ENCODE measurements around the gene JAK2. TPM values are rescaled to one million over a fixed set of nuclear protein-coding genes. Genes with fewer than 3 reads are reported as not detected.

Gene JAK2
- total RNA-seq, 1 experiment from 2014 or later, result 1.4 TPM

DNA sequence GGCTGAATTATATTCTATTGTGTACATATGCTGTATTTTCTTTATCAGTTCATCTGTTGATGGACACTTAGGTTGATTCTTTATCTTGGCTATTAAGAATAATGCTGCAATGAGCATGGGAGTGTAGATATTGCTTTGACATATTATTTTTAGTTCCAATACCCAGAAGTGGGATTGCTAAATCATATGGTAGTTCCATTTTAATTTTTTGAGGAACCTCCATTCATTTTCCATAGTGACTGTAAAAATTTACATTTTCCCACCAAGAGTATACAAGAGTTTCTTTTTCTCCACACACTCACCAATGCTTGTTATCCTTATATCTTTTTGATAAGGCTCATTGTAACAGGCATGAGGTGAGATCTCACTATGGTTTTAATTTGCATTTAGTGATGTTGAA lies 19.4 kb downstream of the JAK2 start:
- H3K27me3 Mint-ChIP-seq (ENCODE audit: insufficient read depth, unreplicated experiment), result peaks cover 2% of the 10 kb centered on the region
- TF ChIP-seq, protein P1, sequence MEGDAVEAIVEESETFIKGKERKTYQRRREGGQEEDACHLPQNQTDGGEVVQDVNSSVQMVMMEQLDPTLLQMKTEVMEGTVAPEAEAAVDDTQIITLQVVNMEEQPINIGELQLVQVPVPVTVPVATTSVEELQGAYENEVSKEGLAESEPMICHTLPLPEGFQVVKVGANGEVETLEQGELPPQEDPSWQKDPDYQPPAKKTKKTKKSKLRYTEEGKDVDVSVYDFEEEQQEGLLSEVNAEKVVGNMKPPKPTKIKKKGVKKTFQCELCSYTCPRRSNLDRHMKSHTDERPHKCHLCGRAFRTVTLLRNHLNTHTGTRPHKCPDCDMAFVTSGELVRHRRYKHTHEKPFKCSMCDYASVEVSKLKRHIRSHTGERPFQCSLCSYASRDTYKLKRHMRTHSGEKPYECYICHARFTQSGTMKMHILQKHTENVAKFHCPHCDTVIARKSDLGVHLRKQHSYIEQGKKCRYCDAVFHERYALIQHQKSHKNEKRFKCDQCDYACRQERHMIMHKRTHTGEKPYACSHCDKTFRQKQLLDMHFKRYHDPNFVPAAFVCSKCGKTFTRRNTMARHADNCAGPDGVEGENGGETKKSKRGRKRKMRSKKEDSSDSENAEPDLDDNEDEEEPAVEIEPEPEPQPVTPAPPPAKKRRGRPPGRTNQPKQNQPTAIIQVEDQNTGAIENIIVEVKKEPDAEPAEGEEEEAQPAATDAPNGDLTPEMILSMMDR (IDR thresholded peaks at IDR 0.05; ENCODE audit: insufficient read depth in 1 of 2, low read depth in 1 of 2, low read length in 1 of 2, severe bottlenecking in 1 of 2, unreplicated experiment in 1 of 2), result no peak
- H3K36me3 Mint-ChIP-seq (ENCODE audit: insufficient read depth, unreplicated experiment), result no peaks in the 10 kb centered on the region
- no peaks in the 10 kb centered on the region for H3K9me3 Mint-ChIP-seq (ENCODE audit: unreplicated experiment)
- Histone ChIP-seq H3K36me3 (ENCODE audit: control insufficient read depth, insufficient read depth, low read length) (no peaks in the 10 kb centered on the region), H3K27me3 (replicated peaks; ENCODE audit: control insufficient read depth, insufficient read depth, low read length) (no peaks in the 10 kb centered on the region), H3K4me1 (no peaks in the 10 kb centered on the region), H3K9me3 (no peaks in the 10 kb centered on the region), H3K4me3 (ENCODE audit: low read depth, low read length) (no peak overlapping the region)
- no peaks in the 10 kb centered on the region for H3K4me1 Mint-ChIP-seq (ENCODE audit: low read depth, unreplicated experiment)
- H3K4me3 Mint-ChIP-seq (ENCODE audit: unreplicated experiment), result no peak overlapping the region
- no peak overlapping the region for H3K27ac Mint-ChIP-seq (ENCODE audit: unreplicated experiment)
- no peak for DNase-seq
- CTCF ChIA-PET, result no interaction called here
- POLR2A ChIA-PET, result no interaction called here
- BruUV-seq (replicated peaks), result no TSS peak
- intact Hi-C loops (cut with micrococcal nuclease; ENCODE audit: unreplicated experiment), result no loop called here

DNA sequence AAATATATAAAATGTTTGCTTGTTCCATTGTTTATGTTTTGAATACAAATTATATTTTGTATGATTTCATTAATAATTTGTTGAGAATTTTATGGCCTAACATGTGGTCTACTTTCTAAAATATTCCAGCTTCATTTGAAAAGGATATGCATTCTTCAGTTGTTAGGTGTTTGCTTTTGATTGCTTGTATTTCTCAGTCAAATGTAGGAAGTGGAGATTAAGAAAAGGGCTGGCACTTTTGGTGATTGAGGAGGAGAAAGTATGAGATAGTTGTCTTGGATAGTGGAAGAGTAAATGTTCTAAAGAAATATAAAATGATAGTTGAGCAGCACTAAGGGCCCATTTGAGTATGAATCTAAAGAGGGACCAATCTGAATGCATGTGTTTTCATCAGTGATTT lies 23.1 kb downstream of the JAK2 start:
- no peaks in the 10 kb centered on the region for H3K36me3 ChIP-seq (ENCODE audit: control insufficient read depth, insufficient read depth, low read length)
- peaks cover 5% of the 10 kb centered on the region for H3K27me3 Mint-ChIP-seq (ENCODE audit: insufficient read depth, unreplicated experiment)
- H3K27me3 ChIP-seq (replicated peaks; ENCODE audit: control insufficient read depth, insufficient read depth, low read length), result no peaks in the 10 kb centered on the region
- H3K4me1 ChIP-seq, result no peaks in the 10 kb centered on the region
- ChIA-PET CTCF (no interaction called here), POLR2A (no interaction called here)
- no peaks in the 10 kb centered on the region for H3K36me3 Mint-ChIP-seq (ENCODE audit: insufficient read depth, unreplicated experiment)
- no peaks in the 10 kb centered on the region for H3K4me1 Mint-ChIP-seq (ENCODE audit: low read depth, unreplicated experiment)
- DNase-seq, result no peak
- no peaks in the 10 kb centered on the region for H3K9me3 ChIP-seq
- H3K9me3 Mint-ChIP-seq (ENCODE audit: unreplicated experiment), result no peaks in the 10 kb centered on the region
- BruUV-seq (replicated peaks), result no TSS peak
- no peak overlapping the region for H3K4me3 Mint-ChIP-seq (ENCODE audit: unreplicated experiment)
- TF ChIP-seq, protein P1 (IDR thresholded peaks at IDR 0.05; ENCODE audit: insufficient read depth in 1 of 2, low read depth in 1 of 2, low read length in 1 of 2, severe bottlenecking in 1 of 2, unreplicated experiment in 1 of 2), result no peak
- intact Hi-C loops (cut with micrococcal nuclease; ENCODE audit: unreplicated experiment), result no loop called here
- no peak overlapping the region for H3K27ac Mint-ChIP-seq (ENCODE audit: unreplicated experiment)
- H3K4me3 ChIP-seq (ENCODE audit: low read depth, low read length), result no peak overlapping the region

GRCh38 chr9:5013374-5013773 lies 28.3 kb downstream of the JAK2 start:
- ChIA-PET CTCF (no interaction called here), POLR2A (no interaction called here)
- no peaks in the 10 kb centered on the region for H3K4me1 ChIP-seq
- no peaks in the 10 kb centered on the region for H3K4me1 Mint-ChIP-seq (ENCODE audit: low read depth, unreplicated experiment)
- BruUV-seq (replicated peaks), result no TSS peak
- H3K9me3 Mint-ChIP-seq (ENCODE audit: unreplicated experiment), result no peaks in the 10 kb centered on the region
- TF ChIP-seq, protein P1 (IDR thresholded peaks at IDR 0.05; ENCODE audit: insufficient read depth in 1 of 2, low read depth in 1 of 2, low read length in 1 of 2, severe bottlenecking in 1 of 2, unreplicated experiment in 1 of 2), result no peak
- H3K4me3 Mint-ChIP-seq (ENCODE audit: unreplicated experiment), result no peak overlapping the region
- H3K36me3 ChIP-seq (ENCODE audit: control insufficient read depth, insufficient read depth, low read length), result no peaks in the 10 kb centered on the region
- DNase-seq, result no peak
- no peaks in the 10 kb centered on the region for H3K36me3 Mint-ChIP-seq (ENCODE audit: insufficient read depth, unreplicated experiment)
- H3K9me3 ChIP-seq, result no peaks in the 10 kb centered on the region
- H3K27me3 Mint-ChIP-seq (ENCODE audit: insufficient read depth, unreplicated experiment), result peaks cover 5% of the 10 kb centered on the region
- intact Hi-C loops (cut with micrococcal nuclease; ENCODE audit: unreplicated experiment), result no loop called here
- no peak overlapping the region for H3K27ac Mint-ChIP-seq (ENCODE audit: unreplicated experiment)
- H3K4me3 ChIP-seq (ENCODE audit: low read depth, low read length), result no peak overlapping the region
- no peaks in the 10 kb centered on the region for H3K27me3 ChIP-seq (replicated peaks; ENCODE audit: control insufficient read depth, insufficient read depth, low read length)

All from Caco-2 (cell line).